Stomach (tissue), 19 donors: ENCODE data around the gene PLEKHA5. TPM values are rescaled to one million over a fixed set of nuclear protein-coding genes. Genes with fewer than 3 reads are reported as not detected.

Experiments
- DNase-seq, 2 donors: peaks; one replicate each; pipeline versions ENCODE4 v3.0.0 to v3.0.0-alpha.2; 2013 to 2019
- H3K27ac ChIP-seq, 5 donors: fragments of 200-600 bp in 4 of 5; sonication (generic) in 4 of 5; one replicate each; pipeline ENCODE4 v1.5.1; 2013 to 2019; ENCODE audit warnings: mild to moderate bottlenecking in 1 of 5, moderate library complexity in 1 of 5
- H3K27me3 ChIP-seq, 3 donors: fragments of 200-600 bp; sonication (generic); one replicate each; pipeline ENCODE4 v1.5.1; 2017 to 2019; ENCODE audit warnings: mixed run types in 1 of 3
- H3K36me3 ChIP-seq, 4 donors: fragments of 200-600 bp; sonication (generic); 1 replicate in 3 of 4; 2 replicates in 1 of 4; pipeline ENCODE4 v1.5.1; 2016 to 2019
- H3K4me1 ChIP-seq, 4 donors: fragments of 200-600 bp; sonication (generic); one replicate each; pipeline ENCODE4 v1.5.1; 2016 to 2019
- H3K4me3 ChIP-seq, 4 donors: fragments of 200-600 bp; sonication (generic) in 3 of 4; one replicate each; pipeline ENCODE4 v1.5.1; 2016 to 2019; ENCODE audit warnings: mild to moderate bottlenecking in 1 of 4
- H3K9me3 ChIP-seq, 4 donors: fragments of 200-600 bp; sonication (generic); one replicate each; pipeline ENCODE4 v1.5.1; 2016 to 2019
- CTCF ChIP-seq, 7 experiments: fragments of 450-650 bp in 4 of 7; fragments of 200-600 bp in 3 of 7; sonication (generic) in 3 of 7; IDR thresholded peaks; one replicate each; pipeline ENCODE4 v1.5.1; 2016 to 2019; ENCODE audit warnings: antibody characterized with exemption in 7 of 7, control low read depth in 2 of 7, mild to moderate bottlenecking in 1 of 7
- EP300 ChIP-seq: sonication (generic); formaldehyde crosslinking; IDR thresholded peaks from one replicate; pipeline ENCODE4 v1.6.1; 2017; ENCODE audit warnings: antibody characterized with exemption
- POLR2A ChIP-seq, 4 donors: fragments of 450-650 bp; IDR thresholded peaks; one replicate each; pipeline ENCODE4 v1.6.1; 2016; ENCODE audit warnings: antibody characterized with exemption in 4 of 4, control low read depth in 2 of 4, mild to moderate bottlenecking in 1 of 4, moderate library complexity in 1 of 4
- POLR2AphosphoS5 ChIP-seq, 3 donors: sonication (generic); formaldehyde crosslinking; IDR thresholded peaks; one replicate each; pipeline ENCODE4 v1.6.1; 2016; ENCODE audit warnings: antibody characterized with exemption in 3 of 3
- WGBS, 5 donors: extraction: QIAGEN DNeasy Blood & Tissue Kit in 3 of 5; methylation state at CpG; one replicate each; pipeline versions ENCODE4 v1.1.5 to v1.1.7; 2013 to 2018; 5-methylcytosine and 5-hydroxymethylcytosine counted together
- intact Hi-C: fragments of 100-400 bp; cut with DNase I; formaldehyde crosslinking; loops from one replicate; pipeline ENCODE4 v1.15.1; 2023; ENCODE audit warnings: low total_unique reads
- long read RNA-seq, 10 donors: transcript quantifications; one replicate each; lab custom pipeline, GENCODE V29; 2026
- polyA plus RNA-seq, 3 donors: library from polyadenylated mRNA; stranded (reverse); fragments of 200-250 nt; gene quantifications; one replicate each; pipeline ENCODE4 v1.2.3, GENCODE V29; 2013
- total RNA-seq, 5 donors: library from RNA; depleted of rRNA; stranded (reverse); fragments of >200 nt; gene quantifications; one replicate each; pipeline versions ENCODE4 v1.1.0 to v1.2.3, GENCODE V29; 2014 to 2016
- donor health status: healthy with polysubstance abuse.
- donor health status: Bipolar disorder and iron deficiency.
- donor health status: healthy.

PLEKHA5 gene, protein sequence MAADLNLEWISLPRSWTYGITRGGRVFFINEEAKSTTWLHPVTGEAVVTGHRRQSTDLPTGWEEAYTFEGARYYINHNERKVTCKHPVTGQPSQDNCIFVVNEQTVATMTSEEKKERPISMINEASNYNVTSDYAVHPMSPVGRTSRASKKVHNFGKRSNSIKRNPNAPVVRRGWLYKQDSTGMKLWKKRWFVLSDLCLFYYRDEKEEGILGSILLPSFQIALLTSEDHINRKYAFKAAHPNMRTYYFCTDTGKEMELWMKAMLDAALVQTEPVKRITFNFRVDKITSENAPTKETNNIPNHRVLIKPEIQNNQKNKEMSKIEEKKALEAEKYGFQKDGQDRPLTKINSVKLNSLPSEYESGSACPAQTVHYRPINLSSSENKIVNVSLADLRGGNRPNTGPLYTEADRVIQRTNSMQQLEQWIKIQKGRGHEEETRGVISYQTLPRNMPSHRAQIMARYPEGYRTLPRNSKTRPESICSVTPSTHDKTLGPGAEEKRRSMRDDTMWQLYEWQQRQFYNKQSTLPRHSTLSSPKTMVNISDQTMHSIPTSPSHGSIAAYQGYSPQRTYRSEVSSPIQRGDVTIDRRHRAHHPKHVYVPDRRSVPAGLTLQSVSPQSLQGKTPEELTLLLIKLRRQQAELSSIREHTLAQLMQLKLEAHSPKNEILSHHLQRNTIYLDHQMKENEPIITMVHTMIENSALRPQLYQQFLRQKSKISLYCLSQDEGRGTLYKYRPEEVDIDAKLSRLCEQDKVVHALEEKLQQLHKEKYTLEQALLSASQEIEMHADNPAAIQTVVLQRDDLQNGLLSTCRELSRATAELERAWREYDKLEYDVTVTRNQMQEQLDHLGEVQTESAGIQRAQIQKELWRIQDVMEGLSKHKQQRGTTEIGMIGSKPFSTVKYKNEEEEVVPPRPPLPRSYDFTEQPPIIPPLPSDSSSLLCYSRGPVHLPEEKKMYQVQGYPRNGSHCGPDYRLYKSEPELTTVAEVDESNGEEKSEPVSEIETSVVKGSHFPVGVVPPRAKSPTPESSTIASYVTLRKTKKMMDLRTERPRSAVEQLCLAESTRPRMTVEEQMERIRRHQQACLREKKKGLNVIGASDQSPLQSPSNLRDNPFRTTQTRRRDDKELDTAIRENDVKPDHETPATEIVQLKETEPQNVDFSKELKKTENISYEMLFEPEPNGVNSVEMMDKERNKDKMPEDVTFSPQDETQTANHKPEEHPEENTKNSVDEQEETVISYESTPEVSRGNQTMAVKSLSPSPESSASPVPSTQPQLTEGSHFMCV
- 100 to 1,000 TPM in 1 of 5 donors, 10 to 100 TPM in 4; 29.0 to 156 (median 46.9) TPM for total RNA-seq
- 10 to 100 TPM; 13.8 to 21.1 (median 13.9) TPM for polyA plus RNA-seq
- long read RNA-seq, donor 1, result 0 reads
- long read RNA-seq, donor 2, partial matches to known transcripts, result 0 of 1 reads
- long read RNA-seq, donor 2, other reads (novel, unspliced or antisense), result 0 of 1 reads
- long read RNA-seq, donor 3, result 0 reads
- long read RNA-seq, donor 4, result 0 reads
- long read RNA-seq, donor 5, partial matches to known transcripts, result 8 of 8 reads
- long read RNA-seq, donor 5, other reads (novel, unspliced or antisense), result 0 of 8 reads
- long read RNA-seq, donor 6, full-length matches to known transcripts, result 5 of 27 reads
- long read RNA-seq, donor 6, partial matches to known transcripts, result 22 of 27 reads
- long read RNA-seq, donor 6, other reads (novel, unspliced or antisense), result 0 of 27 reads
- long read RNA-seq, donor 7, full-length matches to known transcripts, result 1 of 10 reads
- long read RNA-seq, donor 7, partial matches to known transcripts, result 9 of 10 reads
- long read RNA-seq, donor 7, other reads (novel, unspliced or antisense), result 0 of 10 reads
- long read RNA-seq, donor 8, partial matches to known transcripts, result 7 of 7 reads
- long read RNA-seq, donor 8, other reads (novel, unspliced or antisense), result 0 of 7 reads
- long read RNA-seq, donor 9, partial matches to known transcripts, result 29 of 30 reads
- long read RNA-seq, donor 9, other reads (novel, unspliced or antisense), result 0 of 30 reads
- long read RNA-seq, donor 10, result 0 reads

DNA sequence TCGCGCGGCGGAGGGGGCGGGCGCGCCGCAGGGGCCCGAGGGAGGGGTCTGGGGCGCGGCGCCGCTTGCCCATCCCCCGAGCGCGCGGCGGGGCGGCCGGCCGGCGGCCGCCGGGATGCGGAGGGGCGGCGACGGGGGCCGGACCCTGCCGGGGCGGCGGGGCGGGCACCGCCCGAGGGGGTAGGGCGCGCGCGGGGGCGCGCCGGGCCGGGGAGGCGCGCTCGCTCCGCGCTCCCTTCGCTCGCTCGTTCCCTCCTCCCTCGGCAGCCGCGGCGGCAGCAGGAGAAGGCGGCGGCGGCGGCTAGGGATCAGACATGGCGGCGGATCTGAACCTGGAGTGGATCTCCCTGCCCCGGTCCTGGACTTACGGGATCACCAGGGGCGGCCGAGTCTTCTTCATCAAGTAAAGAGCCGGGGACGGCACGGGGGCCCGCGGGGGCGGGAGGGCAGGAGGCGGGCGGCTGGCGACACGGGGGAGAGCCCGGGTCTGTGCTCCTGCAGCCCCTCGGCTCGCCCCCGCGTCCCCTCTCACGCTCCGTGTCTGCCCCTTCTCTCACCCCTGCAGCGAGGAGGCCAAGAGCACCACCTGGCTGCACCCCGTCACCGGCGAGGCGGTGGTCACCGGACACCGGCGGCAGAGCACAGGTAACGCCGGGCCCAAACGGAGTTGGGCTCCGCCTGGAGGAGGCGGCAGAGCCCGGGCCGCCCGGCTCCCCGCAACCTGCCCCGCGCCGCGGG, at the start of gene PLEKHA5:
Gene PLEKHA5 (plus strand): TSS at position 248 of the 738 bp plus-strand sequence. CDS start 67 bp downstream, at position 315.
- Histone ChIP-seq H3K4me3 (peak within 1 kb of the TSS; percentile 95 to 99 (median 98)), H3K9me3 (peaks cover 0 to 20% (median 11%) of the 10 kb centered on the region in 4 donors), H3K27me3 (no peaks in the 10 kb centered on the region), H3K27ac (peak within 1 kb of the TSS; percentile 94 to 97 (median 96)), H3K36me3 (no peaks in the 10 kb centered on the region), H3K4me1 (peaks cover 6 to 36% (median 28%) of the 10 kb centered on the region in 4 donors)
- DNase-seq, result peak; percentile 79 to 92
- no peak for TF ChIP-seq EP300
- peak in 2 of 7 experiments; percentile 12 to 47 for TF ChIP-seq CTCF (IDR thresholded peaks at IDR 0.05)
- peak in 2 of 3 donors; percentile 36 to 60 for TF ChIP-seq POLR2AphosphoS5 (IDR thresholded peaks at IDR 0.05)
- WGBS, 5 donors, result 0 to 2% (median 0%) methylated on average over 9 to 103 of the region's 103 CpGs
- intact Hi-C loops, result no loop called here

DNA sequence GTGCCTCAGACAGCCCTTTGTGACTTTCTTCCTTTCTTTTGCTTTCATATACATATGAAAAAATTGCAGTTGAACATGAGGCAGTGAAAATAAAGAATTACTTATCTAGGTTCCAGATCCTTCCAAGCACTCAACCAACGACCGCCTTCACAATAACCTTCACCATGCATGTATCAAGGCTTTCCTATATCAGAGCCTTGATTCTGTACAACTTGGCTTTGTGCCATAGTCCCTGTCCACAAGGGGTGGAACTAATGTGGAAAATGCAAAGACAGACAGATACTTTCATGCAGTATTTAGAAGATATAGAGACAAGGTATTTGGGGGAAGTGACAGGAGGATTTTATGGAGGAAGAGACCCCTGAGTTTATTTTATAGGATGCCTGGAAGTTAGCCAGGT, 48.6 kb upstream of the PLEKHA5 start:
- H3K4me1 ChIP-seq, result no peaks in the 10 kb centered on the region
- WGBS, 5 donors, result 64 to 80% (median 70%) methylated on average over 2 of the region's 2 CpGs
- TF ChIP-seq POLR2A (IDR thresholded peaks at IDR 0.05), result no peak
- TF ChIP-seq POLR2AphosphoS5 (IDR thresholded peaks at IDR 0.05), result no peak
- no peak for TF ChIP-seq EP300
- no peak for TF ChIP-seq CTCF (IDR thresholded peaks at IDR 0.05)
- DNase-seq, result no peak
- no peak overlapping the region for H3K4me3 ChIP-seq
- H3K9me3 ChIP-seq, result no peaks in the 10 kb centered on the region
- no peaks in the 10 kb centered on the region for H3K36me3 ChIP-seq
- H3K27ac ChIP-seq, result no peak overlapping the region
- intact Hi-C loops, result no loop called here
- no peaks in the 10 kb centered on the region for H3K27me3 ChIP-seq

DNA sequence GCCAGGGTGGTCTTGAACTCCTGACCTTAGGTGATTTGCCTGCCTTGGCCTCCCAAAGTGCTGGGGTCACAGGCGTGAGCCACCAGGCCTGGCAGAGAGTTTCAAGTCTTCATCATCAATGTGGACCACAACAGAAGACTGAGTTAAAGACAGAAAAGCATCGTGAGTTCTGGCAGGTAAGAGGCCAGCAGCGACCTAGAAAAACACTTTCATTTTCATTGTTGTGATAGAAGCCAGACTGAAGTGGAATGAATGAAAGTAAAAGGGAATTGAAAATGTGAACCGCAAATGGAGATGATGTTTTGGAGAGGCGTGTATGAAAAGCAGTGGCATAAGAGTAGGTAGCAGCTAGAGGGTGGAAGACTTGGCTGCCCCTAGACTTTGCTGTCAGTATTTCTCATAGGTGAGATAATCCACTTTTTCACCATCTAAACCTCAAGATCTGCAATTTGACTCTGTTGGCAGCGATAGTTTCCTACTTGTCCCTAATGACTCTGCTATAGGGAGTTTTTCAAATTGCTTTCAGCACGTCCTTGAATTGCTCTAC, 47.1 kb upstream of the PLEKHA5 start:
- H3K9me3 ChIP-seq, result no peaks in the 10 kb centered on the region
- H3K4me3 ChIP-seq, result no peak overlapping the region
- H3K4me1 ChIP-seq, result no peaks in the 10 kb centered on the region
- no peak overlapping the region for H3K27ac ChIP-seq
- intact Hi-C loops, result no loop called here
- H3K27me3 ChIP-seq, result no peaks in the 10 kb centered on the region
- 82 to 87% (median 83%) methylated on average over 7 of the region's 7 CpGs for WGBS, 5 donors
- no peak for TF ChIP-seq POLR2AphosphoS5 (IDR thresholded peaks at IDR 0.05)
- no peak for TF ChIP-seq POLR2A (IDR thresholded peaks at IDR 0.05)
- no peak for TF ChIP-seq CTCF (IDR thresholded peaks at IDR 0.05)
- TF ChIP-seq EP300, result no peak
- H3K36me3 ChIP-seq, result no peaks in the 10 kb centered on the region
- DNase-seq, result no peak
